Measurements from ENCODE around the gene PEPD. TPM values are rescaled to one million over a fixed set of nuclear protein-coding genes. Genes with fewer than 3 reads are reported as not detected.

Gene PEPD
- total and polyA plus RNA-seq, 10 of the 15 experiments (the other 5 are each of a cell fraction or from before 2014, with no cell fraction given): 1.4 to 52.0 (median 20.2) TPM

DNA sequence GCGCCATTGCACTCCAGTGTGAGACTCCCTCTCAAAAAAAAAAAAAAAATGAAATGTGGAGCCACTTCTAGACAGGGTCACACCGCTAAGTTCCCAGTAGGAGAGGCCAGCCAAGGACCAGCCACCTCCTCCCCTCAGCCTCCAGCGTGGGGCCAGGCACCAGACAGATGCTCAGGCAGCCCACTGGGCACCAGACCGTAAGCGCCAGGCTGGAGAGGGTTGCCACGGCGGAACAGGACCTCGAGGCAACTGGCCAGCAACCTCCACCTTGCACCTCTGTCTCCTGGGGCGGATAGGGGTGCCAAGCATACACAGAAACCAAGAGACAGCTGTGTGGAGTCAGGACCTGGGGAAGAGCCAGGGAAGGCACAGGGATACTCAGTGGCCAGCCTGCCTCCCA is 3.7 kb downstream of the PEPD start:
- TF ChIP-seq, protein P1, sequence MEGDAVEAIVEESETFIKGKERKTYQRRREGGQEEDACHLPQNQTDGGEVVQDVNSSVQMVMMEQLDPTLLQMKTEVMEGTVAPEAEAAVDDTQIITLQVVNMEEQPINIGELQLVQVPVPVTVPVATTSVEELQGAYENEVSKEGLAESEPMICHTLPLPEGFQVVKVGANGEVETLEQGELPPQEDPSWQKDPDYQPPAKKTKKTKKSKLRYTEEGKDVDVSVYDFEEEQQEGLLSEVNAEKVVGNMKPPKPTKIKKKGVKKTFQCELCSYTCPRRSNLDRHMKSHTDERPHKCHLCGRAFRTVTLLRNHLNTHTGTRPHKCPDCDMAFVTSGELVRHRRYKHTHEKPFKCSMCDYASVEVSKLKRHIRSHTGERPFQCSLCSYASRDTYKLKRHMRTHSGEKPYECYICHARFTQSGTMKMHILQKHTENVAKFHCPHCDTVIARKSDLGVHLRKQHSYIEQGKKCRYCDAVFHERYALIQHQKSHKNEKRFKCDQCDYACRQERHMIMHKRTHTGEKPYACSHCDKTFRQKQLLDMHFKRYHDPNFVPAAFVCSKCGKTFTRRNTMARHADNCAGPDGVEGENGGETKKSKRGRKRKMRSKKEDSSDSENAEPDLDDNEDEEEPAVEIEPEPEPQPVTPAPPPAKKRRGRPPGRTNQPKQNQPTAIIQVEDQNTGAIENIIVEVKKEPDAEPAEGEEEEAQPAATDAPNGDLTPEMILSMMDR (IDR thresholded peaks at IDR 0.05 in 2 of 3, conservative IDR thresholded peaks at IDR 0.05 in 1 of 3; ENCODE audit: control insufficient read depth in 2 of 3, extremely low read depth in 1 of 3, insufficient read depth in 1 of 3, low read depth in 3 of 3, low read length in 3 of 3): no peak
- TF ChIP-seq RELA (IDR thresholded peaks at IDR 0.05; ENCODE audit: borderline replicate concordance, partially characterized antibody) (no peak), CREB1 (IDR thresholded peaks at IDR 0.05; ENCODE audit: low read depth) (no peak), PAX5 (IDR thresholded peaks at IDR 0.05; ENCODE audit: borderline replicate concordance, low read depth, low read length) (no peak), KDM1A (IDR thresholded peaks at IDR 0.05; ENCODE audit: borderline replicate concordance) (no peak), SMC3 (IDR thresholded peaks at IDR 0.05; ENCODE audit: borderline replicate concordance, low read length) (no peak), IKZF1 (conservative IDR thresholded peaks at IDR 0.05) (no peak)
- TF ChIP-seq, protein P2, sequence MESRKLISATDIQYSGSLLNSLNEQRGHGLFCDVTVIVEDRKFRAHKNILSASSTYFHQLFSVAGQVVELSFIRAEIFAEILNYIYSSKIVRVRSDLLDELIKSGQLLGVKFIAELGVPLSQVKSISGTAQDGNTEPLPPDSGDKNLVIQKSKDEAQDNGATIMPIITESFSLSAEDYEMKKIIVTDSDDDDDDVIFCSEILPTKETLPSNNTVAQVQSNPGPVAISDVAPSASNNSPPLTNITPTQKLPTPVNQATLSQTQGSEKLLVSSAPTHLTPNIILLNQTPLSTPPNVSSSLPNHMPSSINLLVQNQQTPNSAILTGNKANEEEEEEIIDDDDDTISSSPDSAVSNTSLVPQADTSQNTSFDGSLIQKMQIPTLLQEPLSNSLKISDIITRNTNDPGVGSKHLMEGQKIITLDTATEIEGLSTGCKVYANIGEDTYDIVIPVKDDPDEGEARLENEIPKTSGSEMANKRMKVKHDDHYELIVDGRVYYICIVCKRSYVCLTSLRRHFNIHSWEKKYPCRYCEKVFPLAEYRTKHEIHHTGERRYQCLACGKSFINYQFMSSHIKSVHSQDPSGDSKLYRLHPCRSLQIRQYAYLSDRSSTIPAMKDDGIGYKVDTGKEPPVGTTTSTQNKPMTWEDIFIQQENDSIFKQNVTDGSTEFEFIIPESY (IDR thresholded peaks at IDR 0.05): no peak
- TF ChIP-seq, protein P3, sequence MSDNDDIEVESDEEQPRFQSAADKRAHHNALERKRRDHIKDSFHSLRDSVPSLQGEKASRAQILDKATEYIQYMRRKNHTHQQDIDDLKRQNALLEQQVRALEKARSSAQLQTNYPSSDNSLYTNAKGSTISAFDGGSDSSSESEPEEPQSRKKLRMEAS (IDR thresholded peaks at IDR 0.05; ENCODE audit: low read depth, low read length): no peak
- FAIRE-seq (no peak), ATAC-seq (no peak), DNase-seq (ENCODE audit: low read depth, low spot score) (no peak)
- Histone ChIP-seq H3K79me2 (ENCODE audit: control insufficient read depth, insufficient read depth, low read length) (no peaks in the 10 kb centered on the region), H4K20me1 (ENCODE audit: control insufficient read depth, insufficient read depth) (no peaks in the 10 kb centered on the region), H3K9me3 (replicated peaks; ENCODE audit: control insufficient read depth, insufficient read depth, low read length) (no peaks in the 10 kb centered on the region), H3K27me3 (replicated peaks in 1 of 2; ENCODE audit: control insufficient read depth in 2 of 2, insufficient read depth in 2 of 2, low read length in 1 of 2) (no peaks in the 10 kb centered on the region), H3K4me1 (ENCODE audit: control insufficient read depth, insufficient read depth, low read length) (peaks cover 5% of the 10 kb centered on the region), H3K27ac (ENCODE audit: control insufficient read depth, insufficient read depth) (no peak overlapping the region), H3K4me2 (ENCODE audit: control insufficient read depth, insufficient read depth) (no peak overlapping the region), H2AFZ (ENCODE audit: control insufficient read depth, low read depth, low read length) (no peak overlapping the region), H3K36me3 (ENCODE audit: control insufficient read depth in 2 of 2, insufficient read depth in 2 of 2, low read length in 1 of 2) (no peaks in the 10 kb centered on the region), H3K4me3 (no peak overlapping the region), H3K9ac (ENCODE audit: control insufficient read depth, insufficient read depth, low read length) (no peak overlapping the region)
- in situ Hi-C loops (cut with MboI) (no loop called here), intact Hi-C loops (cut with micrococcal nuclease; ENCODE audit: unreplicated experiment) (no loop called here)
- RAD21 ChIA-PET (ENCODE audit: unreplicated experiment): no interaction called here
- CTCF ChIA-PET: no interaction called here
- BruUV-seq (replicated peaks): no TSS peak
- SMC1A ChIA-PET (ENCODE audit: uncharacterized antibody, unreplicated experiment): no interaction called here
- 49% methylated on average over 8 of the region's 9 CpGs for WGBS (ENCODE audit: insufficient coverage, insufficient replicate concordance, low lambda C conversion rate, missing lambda C conversion rate)
- POLR2A ChIA-PET: no interaction called here
